Measurements from ENCODE around the gene MT2A. TPM values are rescaled to one million over a fixed set of nuclear protein-coding genes. Genes with fewer than 3 reads are reported as not detected.

Gene MT2A
- total and polyA plus RNA-seq, 2 of the 13 experiments (the other 11 are each of a cell fraction or from before 2014, with no cell fraction given) = 135 to 371 TPM

GRCh38 chr16:56657555-56658326 lies 49.4 kb downstream of the MT2A start, which contains the start of gene MT1F:
Gene MT1F, plus strand, starts transcription at chr16:56657959. Its CDS starts 100 bp downstream, at chr16:56658059.
- intact Hi-C loops (cut with micrococcal nuclease; ENCODE audit: unreplicated experiment) = loop anchor here (5.0 to 10.0 kb wide), 2 partner anchors 45 to 53 kb away; partner anchors contain the start of gene MT2A
- FAIRE-seq = no peak
- Histone ChIP-seq H2AFZ (ENCODE audit: low read length) (peak within 1 kb of the TSS; percentile 20), H3K4me1 (ENCODE audit: insufficient read depth, low read length) (peaks cover 20% of the 10 kb centered on the region), H4K20me1 (ENCODE audit: insufficient read depth, low read length) (no peaks in the 10 kb centered on the region), H3K27me3 (ENCODE audit: control insufficient read depth in 1 of 2, insufficient read depth in 2 of 2, low read length in 2 of 2) (peaks cover under 1 to 4% of the 10 kb centered on the region in 2 experiments; a peak in 2 of 5 replicates), H3K36me3 (replicated peaks in 1 of 2; ENCODE audit: control insufficient read depth in 1 of 2, insufficient read depth in 2 of 2, low read length in 2 of 2) (no peaks in the 10 kb centered on the region), H3K9me3 (ENCODE audit: low read length) (no peaks in the 10 kb centered on the region), H3K79me2 (ENCODE audit: insufficient read depth, low read length) (no peaks in the 10 kb centered on the region), H3K4me3 (replicated peaks in 1 of 3; ENCODE audit: insufficient read depth in 1 of 3, low read depth in 2 of 3, low read length in 3 of 3) (peak within 1 kb of the TSS; percentile 77 to 82 (median 78)), H3K9ac (ENCODE audit: insufficient read depth, low read depth, low read length) (peak within 1 kb of the TSS; percentile 30), H3K27ac (ENCODE audit: extremely low read length, insufficient read depth, low read length) (no peak within 1 kb of the TSS), H3K4me2 (ENCODE audit: low read depth, low read length) (peak within 1 kb of the TSS; percentile 98)
- BruUV-seq (replicated peaks) = no TSS peak
- WGBS (ENCODE audit: low lambda C conversion rate) = 0% methylated on average over 36 of the region's 46 CpGs
- ChIA-PET POLR2A (interaction anchor here (0.6 to 1.2 kb wide), 8 partner anchors 10 to 51 kb away, joined by 3 to 5 read pairs (median 4); partner anchors contain the start of genes MT1E, MT1G, MT1X and MT2A), CTCF (ENCODE audit: low intra/inter-chr PET ratio, low total read pairs) (no interaction called here)
- peak; percentile 92 for ATAC-seq
- DNase-seq (ENCODE audit: low spot score) = peak; percentile 85
- in situ Hi-C loops (cut with HindIII; ENCODE audit: extremely low pct_ligation_motif_present, low pct_unique_long_range_greater_than_20kb) = no loop called here
- TF ChIP-seq NFATC3 (CRISPR knock-in tag; IDR thresholded peaks at IDR 0.05) (no peak), HOXA9 (CRISPR knock-in tag; IDR thresholded peaks at IDR 0.05; ENCODE audit: borderline replicate concordance) (no peak), ZNF121 (CRISPR knock-in tag; IDR thresholded peaks at IDR 0.05) (0 out of 2 replicates have a peak, but pooled peaks have one; percentile 17), TARDBP (CRISPR knock-in tag; IDR thresholded peaks at IDR 0.05) (peak; percentile 51; the same call in 1 of the 2 replicates), MNT (IDR thresholded peaks at IDR 0.05) (no peak), MEIS1 (CRISPR knock-in tag; IDR thresholded peaks at IDR 0.05; ENCODE audit: borderline replicate concordance) (0 out of 2 replicates have a peak, but pooled peaks have one; percentile 14), PBX2 (CRISPR knock-in tag; IDR thresholded peaks at IDR 0.05) (peak; percentile 36; the same call in 1 of the 2 replicates), TAF1 (CRISPR knock-in tag; IDR thresholded peaks at IDR 0.05) (peak; percentile 31; the same call in 1 of the 2 replicates), RBM22 (optimal IDR thresholded peaks at IDR 0.05; ENCODE audit: low read length) (no peak), CSRNP1 (CRISPR knock-in tag; IDR thresholded peaks at IDR 0.05) (0 out of 2 replicates have a peak, but pooled peaks have one; percentile 36), ZBTB34 (CRISPR knock-in tag; IDR thresholded peaks at IDR 0.05) (no peak), ZNF430 (CRISPR knock-in tag; IDR thresholded peaks at IDR 0.05) (peak; percentile 68; the same call in 1 of the 2 replicates), KLF12 (CRISPR knock-in tag; IDR thresholded peaks at IDR 0.05; ENCODE audit: borderline replicate concordance) (peak; percentile 51; the same call in 1 of the 2 replicates), DNMT1 (CRISPR knock-in tag; IDR thresholded peaks at IDR 0.05) (peak; percentile 81; the same call in 1 of the 2 replicates), CHCHD3 (CRISPR knock-in tag; IDR thresholded peaks at IDR 0.05) (no peak), ZNF143 (CRISPR knock-in tag; IDR thresholded peaks at IDR 0.05) (peak; percentile 15; the same call in 1 of the 2 replicates), ZNF354B (CRISPR knock-in tag; IDR thresholded peaks at IDR 0.05) (no peak), HMGA1 (CRISPR knock-in tag; conservative IDR thresholded peaks at IDR 0.05) (no peak)
